ENCODE data around the gene YWHAH.

- no peak for TF ChIP-seq EZH2 (IDR thresholded peaks at IDR 0.05; ENCODE audit: insufficient read depth, poor library complexity, severe bottlenecking)
- no peak for TF ChIP-seq EZH2phosphoT487 (IDR thresholded peaks at IDR 0.05; ENCODE audit: insufficient read depth, low read depth)
Observed at GRCh38 chr22:31933406-31933805, 10.9 kb upstream of the YWHAH start.

Measured in GM23248 (cell line).